Stimulated activated CD4-positive, alpha-beta T cell treated with anti-CD3 and anti-CD28 coated beads, Interleukin-15, amount 100 ng/mL, for 24 hours (primary cell): ENCODE data around the gene CNNM4.

Experiments
- DNase-seq: peaks from one replicate; pipeline ENCODE4 v3.0.0-alpha.2; 2020

Gene CNNM4

GRCh38 chr2:96861074-96861473, 100.4 kb downstream of the CNNM4 start:
- DNase-seq = no peak
